ENCODE measurements around the gene NDUFA13.

Gene NDUFA13

DNA sequence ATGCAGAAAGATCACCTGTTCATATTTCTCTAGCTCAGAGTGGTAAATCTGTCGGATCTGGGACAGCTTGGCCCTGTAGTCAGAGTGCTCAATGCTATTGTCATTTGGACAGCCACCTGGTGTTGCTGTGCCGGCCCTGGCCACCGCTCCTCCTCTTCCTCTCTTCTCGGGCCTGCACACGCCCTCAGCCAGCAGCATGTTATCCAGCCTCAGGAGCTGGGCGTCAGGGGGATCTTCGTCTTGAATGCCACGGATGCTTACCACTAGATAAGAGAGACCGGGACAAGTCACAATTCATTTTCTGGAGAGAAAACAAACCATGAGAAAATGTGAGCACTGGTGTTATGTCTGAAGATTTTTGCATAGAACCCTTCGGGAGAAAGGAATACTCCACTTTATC, 54.5 kb downstream of the NDUFA13 start:
- no peak for DNase-seq (ENCODE audit: low read depth in 2 of 2)

DNA sequence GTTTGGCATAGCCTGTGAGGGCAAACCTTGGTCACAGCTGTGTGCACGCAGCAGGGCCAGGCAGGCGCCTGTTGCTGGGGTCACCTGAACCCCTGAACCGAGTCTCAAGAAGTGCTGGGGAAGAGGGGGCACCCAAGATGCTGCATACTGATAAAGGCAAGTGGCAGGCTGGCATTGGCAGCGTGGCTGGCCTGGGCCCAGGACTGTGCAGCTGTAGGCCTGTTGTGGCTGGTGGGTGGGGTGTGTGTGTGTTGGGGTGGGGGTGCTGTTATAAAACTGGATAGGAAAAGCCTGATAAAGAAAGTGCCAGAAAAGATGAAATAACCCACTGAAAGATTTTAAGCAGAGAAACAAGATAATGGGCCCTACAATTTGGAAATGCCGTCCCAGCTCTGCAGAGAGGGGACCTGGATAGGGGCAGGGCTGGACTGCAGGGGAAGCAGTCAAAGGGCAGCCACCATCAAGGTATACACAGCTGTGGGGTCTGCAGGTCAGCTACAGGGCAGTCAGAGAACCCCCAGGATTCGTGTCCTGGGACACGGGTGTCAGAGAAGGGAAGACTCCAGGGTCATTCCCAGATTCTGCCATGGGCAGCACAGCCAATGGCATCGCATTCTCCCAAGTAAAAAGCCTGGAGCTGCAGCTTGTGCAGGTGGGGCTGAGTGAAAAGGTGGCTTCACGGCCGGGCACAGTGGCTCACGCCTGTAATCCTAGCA, 55.2 kb downstream of the NDUFA13 start:
- no peak for DNase-seq (ENCODE audit: low read depth in 2 of 2)

DNA sequence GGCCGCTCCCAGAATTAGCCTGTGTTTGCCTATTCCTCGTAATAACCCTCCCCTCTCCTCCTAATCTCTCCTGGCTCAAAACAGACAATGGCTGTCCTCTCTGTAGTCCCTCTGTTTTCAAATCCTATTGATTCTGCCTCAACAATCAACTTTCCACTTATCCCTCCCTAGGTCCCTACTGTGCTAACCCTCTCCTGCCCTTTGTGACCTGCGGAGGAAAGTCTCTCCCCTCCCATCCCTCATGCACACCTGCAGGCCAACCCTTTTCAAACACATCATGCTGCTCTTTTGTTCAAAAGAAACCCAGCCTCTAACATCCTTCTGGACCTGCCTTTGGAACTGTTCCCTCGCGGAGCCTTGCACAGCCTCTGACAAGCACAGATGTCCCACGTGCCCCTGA, 59.4 kb downstream of the NDUFA13 start:
- no peak for DNase-seq (ENCODE audit: low read depth in 2 of 2)
